Endodermal cell (in vitro differentiated cells): ENCODE measurements around the gene LHFPL3. TPM values are rescaled to one million over a fixed set of nuclear protein-coding genes. Genes with fewer than 3 reads are reported as not detected.

Source experiments
- DNase-seq: peaks from one replicate; pipeline ENCODE4 v3.0.0-alpha.2; 2017
- H3K27ac ChIP-seq: 2 replicates; pipeline ENCODE4 v1.5.1; 2013; ENCODE audit warnings: mild to moderate bottlenecking, low read depth, low read length, moderate library complexity
- H3K27me3 ChIP-seq: 2 replicates; pipeline ENCODE4 v1.6.1; 2013; ENCODE audit warnings: mild to moderate bottlenecking, low read length, moderate library complexity; ENCODE audit not compliant: insufficient read depth, control insufficient read depth, poor library complexity, severe bottlenecking
- H3K36me3 ChIP-seq: 2 replicates; pipeline ENCODE4 v1.7.0; 2013; ENCODE audit warnings: mild to moderate bottlenecking, low read length, moderate library complexity; ENCODE audit not compliant: control insufficient read depth, insufficient read depth
- H3K4me1 ChIP-seq: one replicate; pipeline ENCODE4 v1.7.0; 2013; ENCODE audit warnings: low read length; ENCODE audit not compliant: control insufficient read depth, insufficient read depth
- H3K4me3 ChIP-seq: 2 replicates; pipeline ENCODE4 v1.5.1; 2013; ENCODE audit warnings: mild to moderate bottlenecking, low read length, moderate library complexity
- H3K9ac ChIP-seq: 2 replicates; pipeline ENCODE4 v1.6.1; 2013; ENCODE audit warnings: mild to moderate bottlenecking, low read length, moderate library complexity; ENCODE audit not compliant: poor library complexity, severe bottlenecking; ENCODE audit errors: extremely low read depth
- H3K9me3 ChIP-seq: 2 replicates; pipeline ENCODE4 v1.6.1; 2013; ENCODE audit warnings: mild to moderate bottlenecking, low read length, moderate library complexity; ENCODE audit not compliant: control insufficient read depth
- H3K27ac Mint-ChIP-seq: 2 replicates; pipeline ENCODE4 v1.8.0; 2020; ENCODE audit warnings: mixed read lengths
- H3K27me3 Mint-ChIP-seq: 2 replicates; pipeline ENCODE4 v1.8.0; 2021; ENCODE audit warnings: mild to moderate bottlenecking, mixed read lengths; ENCODE audit not compliant: insufficient read depth
- H3K36me3 Mint-ChIP-seq: 2 replicates; pipeline ENCODE4 v1.8.0; 2020; ENCODE audit warnings: low read depth, mixed read lengths
- H3K4me1 Mint-ChIP-seq: 2 replicates; pipeline ENCODE4 v1.8.0; 2020; ENCODE audit warnings: mixed read lengths
- H3K4me3 Mint-ChIP-seq: 2 replicates; pipeline ENCODE4 v1.8.0; 2020; ENCODE audit warnings: mild to moderate bottlenecking, moderate library complexity, mixed read lengths
- H3K9me3 Mint-ChIP-seq: 2 replicates; pipeline ENCODE4 v1.8.0; 2020; ENCODE audit warnings: mild to moderate bottlenecking, mixed read lengths
- CTCF ChIP-seq: fragments of 200-600 bp; sonication (generic); conservative IDR thresholded peaks from 2 replicates; pipeline ENCODE4 v1.5.0; 2021; ENCODE audit warnings: antibody characterized with exemption, mild to moderate bottlenecking
- WGBS, 2 experiments: methylation state at CpG; one replicate each; pipeline versions ENCODE4 v1.1.5 to v1.1.7; 2013; ENCODE audit warnings: missing lambda C conversion rate in 2 of 2, mixed read lengths in 1 of 2; ENCODE audit not compliant: insufficient coverage in 1 of 2, insufficient read length in 1 of 2; 5-methylcytosine and 5-hydroxymethylcytosine counted together
- total RNA-seq, 2 donors: library from RNA; stranded (reverse); fragmentation: NEBNext Ultra II Directional in 1 of 2; extraction: Animal tissue kit (Norgen Biotek cat#: 25700) in 1 of 2; gene quantifications; 2 replicates in 1 of 2; 3 replicates in 1 of 2; pipeline ENCODE4 v1.2.1, GENCODE V29; 2021

Gene LHFPL3
- total RNA-seq, 2 donors from 2014 or later: not detected

- no peaks in the 10 kb centered on the region for H3K27me3 ChIP-seq
- H3K4me3 ChIP-seq: no peak overlapping the region
- Mint-ChIP-seq H3K4me3 (no peak overlapping the region), H3K36me3 (no peaks in the 10 kb centered on the region), H3K4me1 (no peaks in the 10 kb centered on the region), H3K9me3 (no peaks in the 10 kb centered on the region), H3K27me3 (peaks cover 3% of the 10 kb centered on the region), H3K27ac (no peak overlapping the region)
- WGBS, 2 experiments: 70 to 83% methylated on average over 4 to 6 of the region's 6 CpGs
- no peaks in the 10 kb centered on the region for H3K36me3 ChIP-seq
- no peak for TF ChIP-seq CTCF
- no peak overlapping the region for H3K27ac ChIP-seq
- no peaks in the 10 kb centered on the region for H3K9me3 ChIP-seq
- H3K9ac ChIP-seq: no peak overlapping the region
- DNase-seq: no peak
- H3K4me1 ChIP-seq: no peaks in the 10 kb centered on the region
Observed at GRCh38 chr7:104807671-104808070, 479.3 kb downstream of the LHFPL3 start.

- Mint-ChIP-seq H3K36me3 (no peaks in the 10 kb centered on the region), H3K9me3 (no peaks in the 10 kb centered on the region), H3K4me3 (no peak overlapping the region), H3K27me3 (peaks cover 3% of the 10 kb centered on the region), H3K4me1 (no peaks in the 10 kb centered on the region), H3K27ac (no peak overlapping the region)
- Histone ChIP-seq H3K9ac (no peak overlapping the region), H3K27ac (no peak overlapping the region), H3K36me3 (no peaks in the 10 kb centered on the region), H3K27me3 (no peaks in the 10 kb centered on the region), H3K4me3 (no peak overlapping the region), H3K4me1 (no peaks in the 10 kb centered on the region), H3K9me3 (no peaks in the 10 kb centered on the region)
- no peak for DNase-seq
- no peak for TF ChIP-seq CTCF
- 92 to 94% methylated on average over 2 of the region's 2 CpGs for WGBS, 2 experiments
Observed at GRCh38 chr7:104809906-104810305, 481.5 kb downstream of the LHFPL3 start.

GRCh38 chr7:104814126-104814525, 485.7 kb downstream of the LHFPL3 start:
- Histone ChIP-seq H3K9me3 (no peaks in the 10 kb centered on the region), H3K27ac (no peak overlapping the region), H3K36me3 (no peaks in the 10 kb centered on the region), H3K27me3 (no peaks in the 10 kb centered on the region), H3K9ac (no peak overlapping the region), H3K4me1 (no peaks in the 10 kb centered on the region), H3K4me3 (no peak overlapping the region)
- Mint-ChIP-seq H3K36me3 (no peaks in the 10 kb centered on the region), H3K27me3 (peaks cover 3% of the 10 kb centered on the region), H3K4me1 (peaks cover 13% of the 10 kb centered on the region), H3K27ac (no peak overlapping the region), H3K4me3 (no peak overlapping the region), H3K9me3 (no peaks in the 10 kb centered on the region)
- no peak for TF ChIP-seq CTCF
- DNase-seq: no peak
- 91 to 93% methylated on average over 3 of the region's 3 CpGs for WGBS, 2 experiments
